MG63 (cell line): ENCODE data around the gene KIAA1614. TPM values are rescaled to one million over a fixed set of nuclear protein-coding genes. Genes with fewer than 3 reads are reported as not detected.

Experiments
- DNase-seq: peaks from one replicate; pipeline ENCODE4 v3.0.0-alpha.2; 2020
- H3K27me3 ChIP-seq: fragments of 250-450 bp; sonication (Bioruptor Pico); 2 replicates; pipeline ENCODE4 v1.5.1; 2020; ENCODE audit warnings: mild to moderate bottlenecking, moderate library complexity
- H3K36me3 ChIP-seq: fragments of 250-450 bp; sonication (Bioruptor Pico); 2 replicates; pipeline ENCODE4 v1.5.1; 2020; ENCODE audit warnings: mild to moderate bottlenecking, moderate library complexity
- H3K4me3 ChIP-seq: fragments of 250-450 bp; sonication (Bioruptor Pico); 2 replicates; pipeline ENCODE4 v1.5.1; 2020; ENCODE audit warnings: mild to moderate bottlenecking, moderate library complexity
- H3K9me3 ChIP-seq: fragments of 250-450 bp; sonication (Bioruptor Pico); 2 replicates; pipeline ENCODE4 v1.5.1; 2020; ENCODE audit warnings: mild to moderate bottlenecking, moderate library complexity
- total RNA-seq: library from RNA; depleted of rRNA; stranded (reverse); fragments of >200 nt; shearing (Covaris generic); gene quantifications from 2 replicates; pipeline ENCODE4 v1.2.3, GENCODE V29; 2014; ENCODE audit warnings: low replicate concordance; rRNA removed

The KIAA1614 gene
- 3.9 and 13.8 TPM in 2 replicates for total RNA-seq

GRCh38 chr1:180912801-180913565 is at the start of gene KIAA1614:
Gene KIAA1614 (plus strand): TSS chr1:180912897. CDS start chr1:180913244, 347 bp downstream.
- Histone ChIP-seq H3K27me3 (no peaks in the 10 kb centered on the region), H3K9me3 (no peaks in the 10 kb centered on the region), H3K36me3 (peaks cover 1% of the 10 kb centered on the region; the same call in 1 of the 2 replicates), H3K4me3 (peak within 1 kb of the TSS; percentile 60)
- peak; percentile 72 for DNase-seq

- no peak for DNase-seq
- H3K27me3 ChIP-seq: no peaks in the 10 kb centered on the region
- H3K4me3 ChIP-seq: no peak overlapping the region
- H3K9me3 ChIP-seq: no peaks in the 10 kb centered on the region
- H3K36me3 ChIP-seq: no peaks in the 10 kb centered on the region
These were observed 49.4 kb upstream of the KIAA1614 start for GRCh38 chr1:180863158-180863775.

- Histone ChIP-seq H3K27me3 (no peaks in the 10 kb centered on the region), H3K36me3 (no peaks in the 10 kb centered on the region), H3K9me3 (no peaks in the 10 kb centered on the region), H3K4me3 (no peak overlapping the region)
- DNase-seq: no peak
These were observed 30.7 kb upstream of the KIAA1614 start for GRCh38 chr1:180881806-180882509.

- Histone ChIP-seq H3K9me3 (no peaks in the 10 kb centered on the region), H3K4me3 (no peak overlapping the region), H3K36me3 (no peaks in the 10 kb centered on the region), H3K27me3 (no peaks in the 10 kb centered on the region)
- no peak for DNase-seq
These were observed 28.0 kb upstream of the KIAA1614 start for GRCh38 chr1:180884588-180885300.

- no peak for DNase-seq
- no peaks in the 10 kb centered on the region for H3K36me3 ChIP-seq
- H3K9me3 ChIP-seq: no peaks in the 10 kb centered on the region
- no peak overlapping the region for H3K4me3 ChIP-seq
- no peaks in the 10 kb centered on the region for H3K27me3 ChIP-seq
These were observed 26.4 kb upstream of the KIAA1614 start for GRCh38 chr1:180886338-180886737.

GRCh38 chr1:180887841-180888240 is 24.9 kb upstream of the KIAA1614 start:
- Histone ChIP-seq H3K9me3 (no peaks in the 10 kb centered on the region), H3K36me3 (no peaks in the 10 kb centered on the region), H3K27me3 (no peaks in the 10 kb centered on the region), H3K4me3 (no peak overlapping the region)
- DNase-seq: no peak

- no peaks in the 10 kb centered on the region for H3K36me3 ChIP-seq
- no peak overlapping the region for H3K4me3 ChIP-seq
- no peaks in the 10 kb centered on the region for H3K9me3 ChIP-seq
- no peak for DNase-seq
- H3K27me3 ChIP-seq: no peaks in the 10 kb centered on the region
These were observed 23.8 kb upstream of the KIAA1614 start for GRCh38 chr1:180888870-180889269.

- Histone ChIP-seq H3K27me3 (no peaks in the 10 kb centered on the region), H3K36me3 (no peaks in the 10 kb centered on the region), H3K9me3 (no peaks in the 10 kb centered on the region), H3K4me3 (no peak overlapping the region)
- DNase-seq: no peak
These were observed 23.4 kb upstream of the KIAA1614 start for GRCh38 chr1:180889325-180889724.

- Histone ChIP-seq H3K36me3 (no peaks in the 10 kb centered on the region), H3K4me3 (no peak overlapping the region), H3K27me3 (no peaks in the 10 kb centered on the region), H3K9me3 (no peaks in the 10 kb centered on the region)
- no peak for DNase-seq
These were observed 20.4 kb upstream of the KIAA1614 start for GRCh38 chr1:180892272-180892671.

- no peak overlapping the region for H3K4me3 ChIP-seq
- H3K36me3 ChIP-seq: no peaks in the 10 kb centered on the region
- no peaks in the 10 kb centered on the region for H3K27me3 ChIP-seq
- H3K9me3 ChIP-seq: no peaks in the 10 kb centered on the region
- no peak for DNase-seq
These were observed 20.0 kb upstream of the KIAA1614 start for GRCh38 chr1:180892675-180893074.

GRCh38 chr1:180893614-180894013 is 19.1 kb upstream of the KIAA1614 start:
- Histone ChIP-seq H3K27me3 (no peaks in the 10 kb centered on the region), H3K9me3 (no peaks in the 10 kb centered on the region), H3K36me3 (no peaks in the 10 kb centered on the region), H3K4me3 (no peak overlapping the region)
- no peak for DNase-seq

- Histone ChIP-seq H3K36me3 (no peaks in the 10 kb centered on the region), H3K4me3 (no peak overlapping the region), H3K9me3 (no peaks in the 10 kb centered on the region), H3K27me3 (no peaks in the 10 kb centered on the region)
- no peak for DNase-seq
These were observed 16.5 kb upstream of the KIAA1614 start for GRCh38 chr1:180896161-180896560.

- no peaks in the 10 kb centered on the region for H3K27me3 ChIP-seq
- no peaks in the 10 kb centered on the region for H3K9me3 ChIP-seq
- no peak for DNase-seq
- no peak overlapping the region for H3K4me3 ChIP-seq
- H3K36me3 ChIP-seq: no peaks in the 10 kb centered on the region
These were observed 14.1 kb upstream of the KIAA1614 start for GRCh38 chr1:180898441-180899219.

- Histone ChIP-seq H3K9me3 (no peaks in the 10 kb centered on the region), H3K36me3 (no peaks in the 10 kb centered on the region), H3K27me3 (no peaks in the 10 kb centered on the region), H3K4me3 (no peak overlapping the region)
- no peak for DNase-seq
These were observed 13.4 kb upstream of the KIAA1614 start for GRCh38 chr1:180899262-180899661.

- no peaks in the 10 kb centered on the region for H3K27me3 ChIP-seq
- H3K36me3 ChIP-seq: no peaks in the 10 kb centered on the region
- no peak for DNase-seq
- H3K4me3 ChIP-seq: no peak overlapping the region
- H3K9me3 ChIP-seq: no peaks in the 10 kb centered on the region
These were observed 11.4 kb upstream of the KIAA1614 start for GRCh38 chr1:180901076-180901990.
